SH-SY5Y (cell line): ENCODE results near the gene FBLN5.

Experiments
- GATA2 ChIP-seq: IDR thresholded peaks from 2 replicates; pipeline ENCODE4 v1.6.1; 2011; ENCODE audit warnings: mild to moderate bottlenecking, low read depth, low read length
- GATA3 ChIP-seq: IDR thresholded peaks from 2 replicates; pipeline ENCODE4 v1.6.1; 2011; ENCODE audit warnings: low read depth, mild to moderate bottlenecking, low read length, moderate library complexity

The FBLN5 gene

DNA sequence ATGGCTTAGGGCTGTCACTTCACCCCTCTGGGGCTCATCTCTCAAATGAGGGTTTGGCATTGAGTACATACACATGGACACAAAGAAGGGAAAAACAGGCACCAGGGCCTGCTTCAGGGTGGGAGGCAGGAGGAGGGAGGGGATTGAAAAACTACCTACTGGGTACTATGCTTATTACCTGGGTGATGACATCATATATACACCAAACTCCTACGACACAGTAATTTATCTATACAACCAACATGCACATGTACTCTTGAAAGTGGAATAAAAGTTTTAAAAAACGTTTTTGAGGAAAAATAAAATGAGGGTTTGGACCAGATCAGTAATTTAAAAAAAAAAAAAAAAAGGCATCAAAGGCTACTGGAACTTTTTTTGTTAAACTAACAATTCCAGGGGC, 76.6 kb downstream of the FBLN5 start:
- TF ChIP-seq GATA2 (no peak), GATA3 (no peak)

DNA sequence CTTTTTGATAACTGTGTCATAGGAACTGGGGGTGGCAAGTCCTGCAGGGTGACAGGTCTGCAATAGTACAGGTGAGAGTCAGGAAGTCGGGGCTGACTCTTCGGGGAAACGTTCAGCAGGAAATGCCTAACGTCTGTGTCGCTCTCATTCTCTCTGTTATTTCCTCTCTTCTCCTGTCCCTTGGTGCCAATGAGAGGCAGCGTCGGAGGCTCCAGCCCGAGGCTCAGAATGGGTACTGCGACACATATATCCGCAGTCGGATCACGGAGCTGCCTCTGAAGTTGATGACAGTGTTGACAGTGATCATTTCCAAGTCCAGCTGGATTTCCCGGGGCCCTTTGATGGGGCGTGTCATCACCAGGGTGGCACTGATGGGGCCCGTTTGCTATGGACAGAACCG, 77.5 kb downstream of the FBLN5 start:
- TF ChIP-seq GATA2 (no peak), GATA3 (no peak)

DNA sequence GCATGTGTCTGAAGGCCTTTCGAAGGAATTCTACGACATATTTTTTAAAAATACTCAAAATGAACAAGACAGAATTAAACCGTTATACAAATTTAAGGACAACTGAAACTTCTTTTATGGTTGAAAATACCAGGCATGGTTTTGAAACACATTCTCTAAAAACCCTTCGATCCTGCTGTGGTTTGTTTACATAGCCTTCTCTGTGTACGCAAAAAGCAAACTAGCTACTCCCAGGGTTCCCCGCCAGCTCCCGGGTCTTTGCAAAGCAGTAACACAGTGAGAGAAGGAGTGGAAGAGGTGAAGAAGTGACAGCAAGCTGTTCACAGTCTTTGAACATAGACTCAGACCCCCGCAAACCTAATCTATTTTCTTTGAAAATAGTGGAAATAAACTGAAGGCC, 77.9 kb downstream of the FBLN5 start:
- TF ChIP-seq GATA2 (no peak), GATA3 (no peak)

DNA sequence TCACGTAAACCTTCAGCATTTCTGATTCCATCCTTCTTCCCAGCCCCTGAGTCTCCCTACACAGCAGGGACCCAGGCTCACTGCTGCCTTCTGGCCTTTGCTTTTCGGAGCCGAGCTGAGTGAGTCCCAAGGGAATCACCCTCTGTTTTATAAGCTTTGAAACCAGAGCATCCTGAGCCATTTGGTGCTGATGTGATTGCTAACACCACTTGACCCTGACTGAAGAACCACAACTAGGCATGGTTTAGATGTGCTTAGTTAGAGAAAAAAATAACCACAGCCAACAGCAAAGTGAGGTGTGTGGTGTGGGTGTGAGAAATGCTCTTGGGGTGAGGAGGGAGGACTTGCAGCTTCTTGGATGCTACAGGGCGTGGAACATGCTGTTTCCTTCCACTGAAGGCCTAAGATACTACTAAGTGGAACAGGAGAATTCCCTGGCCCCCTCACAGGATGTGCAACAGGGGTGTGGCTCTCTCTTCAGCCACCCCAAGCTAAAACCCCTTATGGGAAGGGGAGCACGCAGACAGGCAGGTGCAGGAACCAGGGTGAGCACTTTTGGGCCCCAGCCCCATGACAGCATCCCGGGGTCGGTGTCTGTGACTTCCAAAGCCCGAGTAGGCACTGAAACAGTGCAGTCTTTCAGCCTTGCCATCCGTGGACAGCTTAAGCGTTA, 80.0 kb downstream of the FBLN5 start, which contains the start of gene TC2N:
Gene TC2N, minus strand, starts transcription at position 221 of the 673 bp plus-strand sequence. CDS start 53,767 bp downstream, outside the sequence.
- TF ChIP-seq GATA3: no peak
- TF ChIP-seq GATA2: no peak

DNA sequence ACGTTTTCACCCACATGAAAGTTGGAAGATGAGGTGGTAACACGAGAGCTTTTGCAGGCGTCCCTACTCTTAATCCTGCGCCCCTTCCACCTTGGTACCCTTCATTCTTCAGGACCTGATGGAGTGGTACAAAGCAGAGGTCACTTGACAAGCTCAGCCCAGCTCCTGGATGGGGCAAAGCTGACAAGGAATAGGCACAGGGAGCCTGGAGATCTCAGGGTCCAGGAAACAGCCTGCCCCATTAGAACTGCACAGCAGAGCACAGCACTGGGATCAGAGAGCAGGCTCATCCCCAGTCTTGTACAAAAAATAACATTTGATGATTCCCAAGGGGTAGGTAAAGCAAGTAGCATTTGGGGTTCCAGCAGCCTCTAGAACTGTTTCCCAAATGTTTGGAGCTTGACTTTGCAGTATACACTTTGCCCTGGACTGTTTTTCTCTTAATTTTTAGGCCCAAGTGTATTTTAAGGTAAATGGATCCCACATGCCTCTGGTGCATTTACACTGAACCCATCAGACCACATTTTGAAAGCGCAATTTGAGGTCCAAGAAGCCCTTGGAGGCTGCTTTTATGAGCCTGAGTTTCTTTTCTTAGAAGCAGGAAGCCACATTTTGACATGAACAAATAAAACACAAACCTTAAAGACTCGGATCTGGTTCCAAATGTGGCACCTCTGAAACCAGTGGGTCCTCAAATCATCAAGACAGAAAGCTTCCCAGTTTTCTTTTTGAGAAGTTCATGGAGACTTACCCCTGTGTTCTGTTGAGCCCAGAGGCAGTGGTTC, 80.8 kb downstream of the FBLN5 start:
- TF ChIP-seq GATA2: no peak
- TF ChIP-seq GATA3: no peak

DNA sequence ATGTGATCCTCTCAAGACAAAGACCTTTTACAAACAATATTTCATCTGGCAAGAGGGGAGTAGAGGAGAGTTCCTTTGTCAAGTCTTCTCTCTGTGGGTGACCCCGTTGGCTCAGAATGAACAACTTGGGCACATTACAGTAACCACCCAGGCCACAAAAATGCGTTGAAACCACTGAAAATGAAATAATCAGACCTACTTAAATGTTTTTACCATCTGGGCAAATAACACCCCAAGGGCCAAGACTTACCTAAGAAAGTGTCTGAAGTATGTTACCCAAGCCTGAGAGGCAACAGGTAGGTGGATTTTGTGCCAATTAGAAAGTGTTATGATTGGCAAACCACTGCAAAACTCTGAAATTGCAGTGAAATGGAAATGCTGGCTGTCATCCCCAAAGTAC, 81.4 kb downstream of the FBLN5 start:
- TF ChIP-seq GATA3 (no peak), GATA2 (no peak)

DNA sequence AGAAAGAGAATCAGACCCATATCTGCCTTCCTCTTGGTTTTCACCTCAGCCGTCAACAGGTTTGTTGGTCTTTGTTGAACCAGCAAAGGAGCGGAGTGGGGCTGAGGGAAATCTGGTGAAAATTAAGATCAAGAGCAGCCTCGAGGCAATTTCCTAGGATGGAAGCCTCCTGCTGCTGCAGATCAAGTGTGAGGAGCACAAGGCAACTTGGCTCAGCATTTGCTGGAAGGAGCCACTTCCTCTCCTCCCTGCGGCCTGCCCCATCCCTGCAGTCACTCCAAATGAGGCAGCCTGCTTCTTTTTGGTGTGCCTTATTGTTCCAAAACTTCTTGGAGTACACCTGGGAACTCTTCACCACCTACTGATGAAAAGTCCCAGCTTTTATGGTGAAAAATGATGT, 85.1 kb downstream of the FBLN5 start:
- TF ChIP-seq GATA2 (no peak), GATA3 (no peak)

DNA sequence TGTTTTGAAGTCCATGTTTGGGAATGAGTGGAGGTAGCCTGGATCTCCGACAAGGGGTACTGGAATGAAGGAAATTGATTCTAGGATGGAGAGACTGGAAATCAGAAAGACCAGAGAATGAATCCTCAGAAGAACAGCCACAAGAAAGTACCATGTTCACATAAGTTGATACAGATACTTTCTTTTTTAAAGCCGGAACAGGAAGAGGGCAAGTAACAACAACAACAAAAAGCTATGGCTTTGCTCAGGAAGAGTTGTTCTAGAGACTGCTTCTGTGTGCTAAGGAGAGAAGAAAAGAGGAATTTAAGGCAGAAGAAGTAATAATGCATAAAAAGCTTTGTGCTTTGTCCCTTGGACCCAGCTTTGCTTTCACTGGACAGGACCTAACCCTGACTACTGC, 86.4 kb downstream of the FBLN5 start:
- TF ChIP-seq GATA2 (no peak), GATA3 (no peak)

DNA sequence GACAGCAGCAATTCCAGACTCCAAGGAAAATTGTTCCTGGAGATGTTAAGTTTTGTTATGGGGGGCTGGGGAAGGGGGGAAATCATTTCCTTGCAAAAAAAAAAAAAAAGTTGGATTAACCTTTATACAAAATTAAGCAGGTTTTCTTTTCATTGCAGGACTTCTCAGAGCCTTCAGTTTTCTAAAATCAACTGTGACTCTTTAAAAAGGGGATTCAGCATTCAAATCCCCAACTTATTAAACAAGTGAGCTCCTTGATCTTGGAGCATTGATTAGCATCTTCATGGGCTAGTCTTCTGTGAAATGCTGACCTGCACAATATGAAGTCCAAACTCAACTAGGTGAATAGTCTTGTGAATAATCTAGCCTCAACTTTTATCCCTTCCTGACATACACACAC, 87.3 kb downstream of the FBLN5 start:
- TF ChIP-seq GATA3: no peak
- no peak for TF ChIP-seq GATA2

DNA sequence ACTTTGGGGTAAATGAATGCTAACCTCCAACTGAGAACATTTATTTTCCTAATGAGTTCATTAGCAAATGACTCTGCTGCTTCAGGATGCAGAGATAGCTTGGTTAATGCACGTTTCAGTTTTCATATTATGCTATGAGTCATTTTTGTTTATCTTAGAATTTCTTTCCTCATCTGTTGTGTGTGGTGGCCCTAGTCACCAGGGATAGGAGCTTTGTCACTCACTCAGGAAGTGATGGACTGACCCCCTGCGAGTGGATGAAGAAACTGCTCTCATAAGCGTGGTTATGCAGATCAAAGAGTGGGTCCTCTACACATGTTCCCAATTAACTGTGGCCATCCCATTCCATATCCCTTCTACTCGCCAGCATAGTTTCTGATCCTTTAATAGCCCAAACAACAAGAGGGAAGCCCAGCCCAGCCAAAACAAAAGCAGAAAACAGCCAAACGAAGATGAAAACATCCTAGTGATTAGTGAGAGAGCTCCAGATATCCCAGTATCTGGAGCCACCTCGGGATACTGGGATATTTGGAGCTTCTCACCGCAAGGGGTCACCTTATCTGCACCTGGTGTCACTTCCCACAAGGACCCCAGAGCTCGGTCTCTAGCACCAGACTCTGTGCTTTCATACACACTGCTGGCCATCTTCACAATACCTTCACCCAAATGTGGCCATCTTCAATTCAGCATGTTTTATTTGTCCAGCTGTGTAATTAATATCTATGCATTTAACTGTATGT, 88.8 kb downstream of the FBLN5 start:
- TF ChIP-seq GATA2: no peak
- no peak for TF ChIP-seq GATA3

DNA sequence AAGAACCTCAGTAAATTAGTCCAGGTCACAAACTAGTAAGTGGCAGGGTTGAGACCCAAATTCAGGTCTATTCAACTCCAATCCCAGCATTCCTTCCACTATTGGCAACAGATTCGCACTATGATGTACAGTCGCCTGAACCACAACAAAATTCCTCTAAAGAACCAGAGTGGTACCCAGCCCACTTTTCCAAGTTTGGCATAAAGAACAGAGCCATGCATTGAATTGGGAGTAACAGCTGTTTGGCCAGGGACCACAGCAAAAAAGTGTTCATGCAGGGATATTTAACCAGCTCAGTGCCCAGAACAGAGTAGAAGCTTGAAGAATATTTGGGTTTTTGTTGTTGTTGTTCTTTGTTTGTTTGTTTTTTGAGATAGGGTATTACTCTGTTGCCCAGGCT, 89.9 kb downstream of the FBLN5 start:
- TF ChIP-seq GATA3: no peak
- TF ChIP-seq GATA2: no peak

DNA sequence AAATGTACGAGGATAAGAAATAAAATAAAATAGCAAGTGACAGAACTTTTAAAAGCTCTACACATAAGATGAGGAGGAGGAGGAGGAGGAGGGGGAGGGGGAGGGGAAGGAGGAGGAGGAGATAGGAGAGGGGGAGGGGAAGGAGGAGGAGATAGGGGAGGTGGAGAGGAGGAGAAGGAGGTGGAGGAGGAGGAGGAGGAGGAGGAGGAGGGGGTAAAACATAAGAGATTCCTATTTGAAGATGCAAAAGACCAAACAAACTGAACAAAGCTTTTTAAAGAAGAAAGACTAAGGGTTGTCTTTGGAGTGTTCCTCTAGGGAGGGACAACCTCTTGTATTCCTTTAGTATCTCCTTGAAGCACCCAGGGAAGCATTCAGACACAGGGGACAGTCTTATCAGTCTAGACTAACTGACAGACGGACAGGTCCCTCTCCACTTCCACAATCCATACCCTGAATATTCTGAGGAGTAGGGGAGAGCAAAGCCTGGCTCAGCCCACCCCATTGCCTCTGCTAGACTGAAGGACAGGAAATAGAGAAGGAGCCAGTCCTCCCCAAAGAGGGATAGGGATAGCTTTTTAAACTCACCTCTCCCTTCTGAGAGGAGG, 93.1 kb downstream of the FBLN5 start:
- TF ChIP-seq GATA3 (no peak), GATA2 (no peak)

DNA sequence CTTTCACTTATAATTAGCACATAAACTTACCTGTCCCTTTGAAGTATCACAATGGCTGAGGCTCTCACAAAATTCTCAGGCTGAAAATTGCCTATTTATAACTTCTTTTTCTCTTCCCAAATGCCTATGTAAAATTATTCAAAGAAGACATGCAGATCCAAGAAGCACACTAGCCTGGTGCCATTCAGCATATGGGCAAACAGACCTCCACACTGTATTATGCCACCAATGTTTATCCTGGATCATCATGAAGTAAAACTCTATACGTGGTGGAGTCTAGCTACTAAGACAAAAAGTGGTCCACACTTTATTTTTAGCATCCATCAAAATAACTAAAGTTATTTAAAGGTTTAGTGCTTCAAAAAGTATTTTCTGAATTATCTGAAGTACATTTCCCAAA, 95.9 kb downstream of the FBLN5 start:
- TF ChIP-seq GATA2: no peak
- no peak for TF ChIP-seq GATA3

DNA sequence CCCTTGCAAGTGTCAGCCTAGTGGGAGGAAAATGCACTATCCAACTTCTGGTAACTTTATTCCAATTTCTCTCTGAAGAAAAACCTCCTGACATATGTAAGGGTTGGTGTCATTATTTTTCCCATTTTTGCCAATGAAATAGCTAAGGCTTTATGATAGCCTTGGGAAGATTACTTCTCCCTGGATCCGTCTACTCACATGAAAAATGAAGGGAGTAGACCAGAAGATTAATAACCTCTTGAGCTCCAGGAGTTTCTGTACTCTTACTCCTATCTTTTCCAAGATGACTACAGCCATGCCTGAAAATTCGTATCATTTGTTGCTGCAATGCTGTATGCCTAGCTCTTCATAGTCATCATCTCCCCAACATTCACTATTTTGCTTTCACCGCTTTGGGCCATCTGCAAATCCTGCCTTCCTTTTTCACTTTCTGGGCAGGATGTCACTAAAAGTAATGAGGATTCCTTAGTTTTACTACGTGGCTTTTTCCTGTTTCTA, 98.9 kb downstream of the FBLN5 start:
- no peak for TF ChIP-seq GATA2
- TF ChIP-seq GATA3: no peak
